ENCODE results near the gene CHP1.
A peak's percentile ranks its signal among the peaks of the same experiment; 100 is the strongest.
"Not testable (repeated sequence)": the region's sequence is repeated elsewhere in the genome, so short reads cannot be mapped to it uniquely, and the experiment has no call there.

The CHP1 gene

DNA sequence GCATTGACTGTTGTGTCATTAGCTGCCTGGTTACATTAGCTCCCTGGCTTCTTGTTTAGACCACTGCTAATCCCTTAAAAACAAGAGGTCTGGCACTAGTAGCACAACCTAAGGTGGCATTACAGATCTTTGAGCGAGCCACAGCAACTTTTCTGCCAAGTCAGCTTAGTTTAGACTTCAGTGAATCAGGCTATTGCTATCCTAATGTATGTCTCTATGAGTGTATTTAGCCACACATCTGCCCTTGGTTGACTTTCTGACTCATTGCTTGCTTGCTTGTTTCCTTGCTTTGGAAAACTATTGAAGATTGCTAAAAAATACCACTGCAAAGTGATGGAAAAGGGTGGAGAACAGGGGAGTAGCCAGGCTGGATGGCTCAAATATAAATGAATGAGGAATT, 50.2 kb downstream of the CHP1 start:
- H3K4me3 ChIP-seq (ENCODE audit: low read depth, low read length), result no peak overlapping the region
- peak; percentile 75 for DNase-seq (ENCODE audit: low read depth, low spot score)
- ChIA-PET POLR2A (interaction anchor here (0.6 kb wide), 1 partner anchor 377 kb away, joined by 3 read pairs; no protein-coding TSS in a partner anchor), CTCF (interaction anchor here (0.9 kb wide), 1 partner anchor 50 kb away, joined by 3 read pairs; the partner anchor contains the start of gene CHP1)
- TF ChIP-seq, protein P1, sequence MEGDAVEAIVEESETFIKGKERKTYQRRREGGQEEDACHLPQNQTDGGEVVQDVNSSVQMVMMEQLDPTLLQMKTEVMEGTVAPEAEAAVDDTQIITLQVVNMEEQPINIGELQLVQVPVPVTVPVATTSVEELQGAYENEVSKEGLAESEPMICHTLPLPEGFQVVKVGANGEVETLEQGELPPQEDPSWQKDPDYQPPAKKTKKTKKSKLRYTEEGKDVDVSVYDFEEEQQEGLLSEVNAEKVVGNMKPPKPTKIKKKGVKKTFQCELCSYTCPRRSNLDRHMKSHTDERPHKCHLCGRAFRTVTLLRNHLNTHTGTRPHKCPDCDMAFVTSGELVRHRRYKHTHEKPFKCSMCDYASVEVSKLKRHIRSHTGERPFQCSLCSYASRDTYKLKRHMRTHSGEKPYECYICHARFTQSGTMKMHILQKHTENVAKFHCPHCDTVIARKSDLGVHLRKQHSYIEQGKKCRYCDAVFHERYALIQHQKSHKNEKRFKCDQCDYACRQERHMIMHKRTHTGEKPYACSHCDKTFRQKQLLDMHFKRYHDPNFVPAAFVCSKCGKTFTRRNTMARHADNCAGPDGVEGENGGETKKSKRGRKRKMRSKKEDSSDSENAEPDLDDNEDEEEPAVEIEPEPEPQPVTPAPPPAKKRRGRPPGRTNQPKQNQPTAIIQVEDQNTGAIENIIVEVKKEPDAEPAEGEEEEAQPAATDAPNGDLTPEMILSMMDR (IDR thresholded peaks at IDR 0.05; ENCODE audit: insufficient read depth, low read length, missing control alignments), result no peak

DNA sequence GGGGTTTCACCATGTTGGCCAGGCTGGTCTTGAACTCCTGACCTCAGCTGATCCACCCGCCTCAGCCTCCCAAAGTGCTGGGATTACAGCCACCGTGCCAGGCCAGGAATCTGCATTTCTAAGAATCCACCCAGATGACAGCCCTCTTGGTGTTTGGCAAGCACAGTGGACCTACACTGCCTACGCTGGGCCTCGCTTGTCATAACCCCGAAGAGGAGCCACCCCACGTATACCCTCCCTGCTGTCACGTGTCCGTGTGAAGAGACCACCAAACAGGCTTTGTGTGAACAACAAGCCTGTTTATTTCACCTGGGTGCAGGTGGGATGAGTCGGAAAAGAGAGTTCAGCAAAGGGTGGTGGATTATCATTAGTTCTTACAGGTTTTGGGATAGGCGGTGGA, 51.4 kb downstream of the CHP1 start:
- not testable (repeated sequence) for DNase-seq (ENCODE audit: low read depth, low spot score); H3K4me3 ChIP-seq (ENCODE audit: low read depth, low read length)

DNA sequence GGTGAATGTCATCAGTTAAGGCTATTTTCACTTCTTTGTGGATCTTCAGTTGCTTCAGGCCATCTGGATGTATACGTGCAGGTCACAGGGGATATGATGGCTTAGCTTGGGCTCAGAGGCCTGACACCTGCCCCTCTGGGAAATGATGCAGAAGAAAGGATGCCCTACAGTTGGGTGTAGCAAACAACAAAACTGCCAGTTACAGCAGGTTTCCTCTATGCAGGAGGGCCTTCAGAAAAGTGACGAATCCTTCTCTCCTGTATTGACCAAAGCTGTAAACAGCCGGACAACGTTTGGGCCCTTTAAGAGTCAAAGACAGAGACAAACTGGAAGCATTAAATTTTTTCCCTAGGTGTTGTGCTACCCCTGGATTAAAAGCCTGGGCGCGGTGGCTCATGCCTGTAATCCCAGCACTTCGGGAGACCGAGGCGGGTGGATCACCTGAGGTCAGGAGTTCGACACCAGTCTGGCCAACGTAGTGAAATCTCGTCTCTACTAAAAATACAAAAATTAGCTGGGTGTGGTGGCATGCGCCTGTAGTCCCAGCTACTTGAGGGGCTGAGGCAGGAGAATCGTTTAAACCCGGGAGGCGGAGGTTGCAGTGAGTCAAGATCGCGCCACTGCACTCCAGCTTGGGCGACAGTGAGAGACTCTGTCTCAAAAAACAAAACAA, 52.0 kb downstream of the CHP1 start:
- CTCF ChIA-PET; DNase-seq (ENCODE audit: low read depth, low spot score): not testable (repeated sequence)
- POLR2A ChIA-PET, result interaction anchor here (0.6 kb wide), 1 partner anchor 79 kb away, joined by 4 read pairs; no protein-coding TSS in a partner anchor
- H3K4me3 ChIP-seq (ENCODE audit: low read depth, low read length), result peak overlapping the region; percentile 43

More for the DNA sequence above, 51.4 kb downstream of the CHP1 start:
- CTCF ChIA-PET, result not testable (repeated sequence)
- POLR2A ChIA-PET, result interaction anchor here (0.6 kb wide), 1 partner anchor 12 kb away, joined by 3 read pairs; no protein-coding TSS in a partner anchor

DNA sequence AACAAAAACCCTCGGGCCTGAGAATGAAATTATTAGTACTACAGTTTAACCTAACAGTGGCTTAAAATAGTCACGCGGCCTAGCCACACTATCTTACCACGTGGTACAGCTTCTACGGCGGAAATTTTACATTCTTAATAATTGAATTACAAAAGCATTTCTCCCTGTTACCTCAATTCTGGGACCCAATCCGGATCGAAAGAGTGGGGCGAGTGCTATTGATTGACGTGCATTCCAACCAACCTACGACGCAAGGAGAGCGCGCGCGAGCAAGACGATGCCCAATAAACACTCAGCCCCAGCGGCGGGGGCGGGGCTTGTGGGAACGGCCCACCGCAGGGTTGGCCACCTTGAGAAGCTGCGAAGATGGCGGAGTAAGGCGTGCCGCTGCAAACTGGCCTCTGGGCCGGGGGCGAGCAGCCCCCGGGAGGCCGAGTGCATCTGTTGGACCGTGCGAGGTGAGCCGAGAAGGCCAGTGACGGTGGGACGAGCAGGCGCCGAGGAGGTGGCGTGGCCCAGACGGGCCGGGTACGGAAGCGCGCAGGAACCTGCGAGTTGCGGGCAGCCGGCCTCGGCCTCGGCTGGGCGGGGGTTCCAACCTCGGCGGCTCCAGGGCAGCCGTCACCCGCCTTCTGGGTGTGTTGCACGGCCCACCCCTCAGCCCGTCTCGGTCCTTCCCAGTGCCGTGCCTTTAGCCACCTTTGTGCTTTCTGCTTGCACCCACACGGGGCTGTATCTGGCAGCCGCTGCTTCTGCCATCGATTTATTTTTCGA, 52.8 kb downstream of the CHP1 start:
- peak overlapping the region; percentile 94 for H3K4me3 ChIP-seq (ENCODE audit: low read depth, low read length)
- TF ChIP-seq, protein P1 (IDR thresholded peaks at IDR 0.05; ENCODE audit: insufficient read depth, low read length, missing control alignments), result no peak
- CTCF ChIA-PET, result no interaction called here
- peak; percentile 97 for DNase-seq (ENCODE audit: low read depth, low spot score)
- POLR2A ChIA-PET, result interaction anchor here (0.6 kb wide), 1 partner anchor 80 kb away, joined by 4 read pairs; no protein-coding TSS in a partner anchor

DNA sequence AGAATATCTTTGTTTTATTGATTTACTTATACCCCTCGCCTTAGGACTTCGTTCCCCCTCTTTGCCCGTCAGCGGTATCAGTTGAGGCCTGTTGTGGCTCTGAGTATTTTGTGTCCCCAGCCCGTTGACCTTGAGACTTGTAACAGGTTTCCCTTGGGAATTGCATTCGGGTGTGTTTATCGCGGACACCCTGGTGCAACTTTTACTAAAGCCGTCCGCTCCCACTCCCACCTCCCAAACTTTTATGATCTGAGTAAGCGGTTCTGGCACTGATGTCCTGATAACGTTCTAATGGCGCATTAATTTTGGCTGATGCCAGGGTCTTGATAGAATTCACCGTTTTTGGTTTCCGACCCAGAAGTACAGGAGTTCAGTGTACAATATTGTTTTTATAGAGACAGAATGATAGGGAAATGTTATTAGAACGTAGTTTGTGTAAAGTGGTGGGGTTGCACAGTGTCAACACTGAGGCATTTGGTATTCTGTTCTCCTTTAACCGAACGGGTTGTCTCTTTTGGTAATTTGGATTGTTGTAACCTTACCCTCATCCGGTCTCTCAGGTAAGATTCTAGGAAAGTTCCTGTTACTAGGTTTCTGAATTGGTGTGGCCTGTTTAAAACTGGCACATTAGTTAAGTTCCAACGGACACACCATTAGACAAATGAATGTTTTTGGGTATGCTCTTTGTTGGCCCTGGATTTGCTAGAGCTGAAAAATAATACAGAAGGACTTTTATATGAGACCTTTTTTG, 53.5 kb downstream of the CHP1 start:
- ChIA-PET POLR2A (no interaction called here), CTCF (no interaction called here)
- H3K4me3 ChIP-seq (ENCODE audit: low read depth, low read length), result peak overlapping the region; percentile 94
- TF ChIP-seq, protein P1 (IDR thresholded peaks at IDR 0.05; ENCODE audit: insufficient read depth, low read length, missing control alignments), result no peak
- DNase-seq (ENCODE audit: low read depth, low spot score), result no peak

DNA sequence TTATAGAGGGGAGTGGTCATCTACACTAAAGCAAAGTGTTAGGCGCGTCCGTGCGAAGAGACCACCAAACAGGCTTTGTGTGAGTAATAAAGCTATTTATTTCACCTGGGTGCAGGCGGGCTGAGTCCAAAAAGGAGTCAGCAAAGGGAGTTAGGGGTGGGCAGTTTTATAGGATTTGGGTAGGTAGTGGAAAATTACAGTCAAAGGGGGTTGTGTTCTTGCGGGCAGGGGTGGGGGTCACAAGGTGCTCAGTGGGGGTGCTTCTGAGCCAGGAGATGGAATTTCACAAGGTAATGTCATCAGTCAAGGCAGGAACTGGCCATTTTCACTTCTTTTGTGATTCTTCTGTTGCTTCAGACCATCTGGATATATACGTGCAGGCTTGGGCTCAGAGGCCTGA, 54.2 kb downstream of the CHP1 start:
- no peak for DNase-seq (ENCODE audit: low read depth, low spot score)
- POLR2A ChIA-PET, result no interaction called here
- peak overlapping the region; percentile 94 for H3K4me3 ChIP-seq (ENCODE audit: low read depth, low read length)
- CTCF ChIA-PET, result interaction anchor here (1.3 to 1.4 kb wide), 2 partner anchors 47 to 382 kb away, joined by 3 to 10 read pairs; partner anchors contain the start of genes NUSAP1 and OIP5
- TF ChIP-seq, protein P1 (IDR thresholded peaks at IDR 0.05; ENCODE audit: insufficient read depth, low read length, missing control alignments), result no peak
